Measurements from ENCODE around the gene NEAT1.

The NEAT1 gene

GRCh38 chr11:65454311-65454695 is 31.7 kb downstream of the NEAT1 start:
- TF ChIP-seq REST (IDR thresholded peaks at IDR 0.05; ENCODE audit: insufficient read depth in 1 of 2, low read depth in 2 of 2, low read length in 2 of 2): no peak
- no peak for TF ChIP-seq SIN3A (IDR thresholded peaks at IDR 0.05; ENCODE audit: borderline replicate concordance, insufficient read depth, low read length)
- no peak for TF ChIP-seq POLR2AphosphoS5 (IDR thresholded peaks at IDR 0.05; ENCODE audit: low read depth, low read length)
- TF ChIP-seq FOXP2 (optimal IDR thresholded peaks at IDR 0.05; ENCODE audit: borderline replicate concordance, extremely low read depth, extremely low read length, insufficient read depth): no peak
- no peak for TF ChIP-seq TAF1 (IDR thresholded peaks at IDR 0.05; ENCODE audit: borderline replicate concordance, insufficient read depth, low read length)

GRCh38 chr11:65454696-65455456 is 32.3 kb downstream of the NEAT1 start:
- TF ChIP-seq POLR2AphosphoS5 (IDR thresholded peaks at IDR 0.05; ENCODE audit: low read depth, low read length) (peak; percentile 98), SIN3A (IDR thresholded peaks at IDR 0.05; ENCODE audit: borderline replicate concordance, insufficient read depth, low read length) (no peak), TAF1 (IDR thresholded peaks at IDR 0.05; ENCODE audit: borderline replicate concordance, insufficient read depth, low read length) (peak; percentile 93; the same call in 1 of the 2 replicates), REST (IDR thresholded peaks at IDR 0.05; ENCODE audit: insufficient read depth in 1 of 2, low read depth in 2 of 2, low read length in 2 of 2) (no peak; a peak in 2 of 4 replicates), FOXP2 (optimal IDR thresholded peaks at IDR 0.05; ENCODE audit: borderline replicate concordance, extremely low read depth, extremely low read length, insufficient read depth) (no peak)

DNA sequence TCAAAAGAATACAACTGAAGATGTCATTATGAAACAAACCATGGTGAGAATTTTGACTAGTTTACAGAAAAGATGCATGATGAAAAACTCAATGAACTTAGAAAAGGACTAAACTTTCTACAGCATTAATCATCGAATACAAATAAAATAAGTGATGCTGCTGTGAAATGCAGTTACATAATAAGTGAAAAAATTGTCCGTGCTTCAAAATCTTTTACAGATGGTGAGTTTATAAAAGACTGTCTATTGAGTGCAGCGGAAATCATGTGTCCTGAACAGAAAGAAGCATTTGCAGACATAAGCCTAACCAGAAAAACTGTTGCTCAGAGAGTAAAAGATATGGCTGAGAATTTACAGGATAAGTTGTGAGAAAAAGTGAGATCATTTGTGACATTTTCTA is 33.8 kb downstream of the NEAT1 start:
- TF ChIP-seq TAF1 (IDR thresholded peaks at IDR 0.05; ENCODE audit: borderline replicate concordance, insufficient read depth, low read length) (no peak), SIN3A (IDR thresholded peaks at IDR 0.05; ENCODE audit: borderline replicate concordance, insufficient read depth, low read length) (no peak), FOXP2 (optimal IDR thresholded peaks at IDR 0.05; ENCODE audit: borderline replicate concordance, extremely low read depth, extremely low read length, insufficient read depth) (no peak), POLR2AphosphoS5 (IDR thresholded peaks at IDR 0.05; ENCODE audit: low read depth, low read length) (no peak), REST (IDR thresholded peaks at IDR 0.05; ENCODE audit: insufficient read depth in 1 of 2, low read depth in 2 of 2, low read length in 2 of 2) (no peak)

GRCh38 chr11:65459552-65459951 is 37.0 kb downstream of the NEAT1 start:
- TF ChIP-seq REST (IDR thresholded peaks at IDR 0.05; ENCODE audit: insufficient read depth in 1 of 2, low read depth in 2 of 2, low read length in 2 of 2) (no peak), POLR2AphosphoS5 (IDR thresholded peaks at IDR 0.05; ENCODE audit: low read depth, low read length) (no peak), FOXP2 (optimal IDR thresholded peaks at IDR 0.05; ENCODE audit: borderline replicate concordance, extremely low read depth, extremely low read length, insufficient read depth) (no peak), TAF1 (IDR thresholded peaks at IDR 0.05; ENCODE audit: borderline replicate concordance, insufficient read depth, low read length) (no peak), SIN3A (IDR thresholded peaks at IDR 0.05; ENCODE audit: borderline replicate concordance, insufficient read depth, low read length) (no peak)
